ENCODE measurements around the gene KHDRBS2.

Gene KHDRBS2

DNA sequence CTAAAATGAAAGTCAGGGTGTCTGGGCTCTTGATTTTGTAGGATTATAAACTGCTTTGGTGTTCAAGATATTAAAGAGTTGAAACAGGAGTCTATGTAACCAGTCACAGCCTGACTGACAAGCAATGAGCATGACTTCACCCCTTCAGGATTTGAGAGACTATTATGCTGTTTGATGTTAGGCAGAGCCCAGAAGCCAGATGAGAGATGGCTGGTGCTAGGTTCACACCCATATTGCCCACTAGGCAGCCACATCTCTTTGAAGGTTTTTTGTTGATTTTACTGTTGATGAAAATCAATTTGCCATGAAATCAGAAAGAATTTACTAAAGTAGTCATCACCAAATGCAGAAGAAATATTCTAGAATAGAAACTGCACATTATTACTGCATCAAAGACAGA is 243.6 kb downstream of the KHDRBS2 start:
- DNase-seq, result no peak
- intact Hi-C loops (cut with DNase I), result no loop called here

DNA sequence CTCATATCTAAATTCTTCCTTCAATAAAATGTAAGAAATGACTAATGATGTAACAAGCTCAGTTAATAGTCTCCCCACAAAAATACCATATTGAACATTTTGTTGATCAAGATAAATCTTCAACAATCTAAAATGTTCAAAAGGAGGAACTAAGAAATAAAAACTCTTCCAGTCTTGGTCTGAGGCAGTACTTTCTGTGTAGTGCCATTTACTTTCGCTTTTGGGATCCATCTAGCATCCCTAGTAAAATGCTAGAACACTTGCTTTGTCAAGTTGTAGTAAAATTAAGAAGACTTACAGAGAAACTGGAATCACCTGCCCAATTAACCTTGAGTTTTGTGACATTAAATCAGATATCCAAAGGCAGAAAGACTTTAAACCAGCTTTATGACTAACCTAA is 246.4 kb downstream of the KHDRBS2 start:
- intact Hi-C loops (cut with DNase I), result no loop called here
- DNase-seq, result no peak

GRCh38 chr6:62037445-62037844 is 248.6 kb downstream of the KHDRBS2 start:
- DNase-seq, result no peak
- intact Hi-C loops (cut with DNase I), result no loop called here

GRCh38 chr6:62035952-62036351 is 250.1 kb downstream of the KHDRBS2 start:
- no peak for DNase-seq
- intact Hi-C loops (cut with DNase I), result no loop called here

GRCh38 chr6:62013719-62014118 is 272.3 kb downstream of the KHDRBS2 start:
- no peak for DNase-seq

DNA sequence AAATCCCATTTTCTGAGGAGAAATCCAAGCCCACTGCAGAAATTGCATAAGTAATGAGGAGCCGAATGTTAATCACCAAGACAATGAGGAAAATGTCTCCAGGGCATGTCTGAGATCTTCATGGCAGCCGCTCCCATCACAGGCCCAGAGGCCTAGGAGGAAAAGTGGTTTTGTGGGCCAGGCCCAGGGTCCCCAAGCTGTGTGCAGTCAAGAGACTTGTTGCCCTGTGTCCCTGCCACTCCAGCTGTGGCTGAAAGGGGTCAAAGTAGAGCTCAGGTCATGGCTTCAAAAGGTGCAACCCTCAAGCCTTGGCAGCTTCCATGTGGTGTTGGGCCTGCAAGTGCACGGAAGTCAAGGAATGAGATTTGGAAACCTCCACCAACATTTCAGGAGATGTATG is 276.6 kb downstream of the KHDRBS2 start:
- intact Hi-C loops (cut with DNase I), result no loop called here
- peak in 1 of 10 donors; percentile 65 for DNase-seq

More at GRCh38 chr6:62013719-62014118, 272.3 kb downstream of the KHDRBS2 start:
- intact Hi-C loops (cut with DNase I), result no loop called here

DNA sequence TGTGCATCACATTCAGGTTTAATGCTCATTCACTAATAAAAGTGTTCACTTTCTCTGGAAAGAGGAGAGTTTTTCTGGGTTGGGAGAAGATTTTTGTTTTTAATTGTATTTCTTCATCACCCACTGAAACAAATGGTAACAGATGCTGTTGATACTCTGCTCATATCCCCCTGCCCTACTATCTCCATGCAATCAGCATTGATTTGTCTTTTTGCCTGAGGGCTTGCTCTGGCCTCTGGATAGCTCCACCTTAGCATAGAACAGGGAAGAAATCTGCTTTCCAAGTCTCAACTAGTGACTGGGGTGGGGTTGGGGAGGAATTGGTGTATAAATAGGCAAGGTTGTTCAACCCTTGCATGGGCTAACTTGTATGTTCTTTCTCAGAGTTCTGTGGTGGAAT is 296.4 kb downstream of the KHDRBS2 start:
- DNase-seq, result no peak
- intact Hi-C loops (cut with DNase I), result no loop called here

DNA sequence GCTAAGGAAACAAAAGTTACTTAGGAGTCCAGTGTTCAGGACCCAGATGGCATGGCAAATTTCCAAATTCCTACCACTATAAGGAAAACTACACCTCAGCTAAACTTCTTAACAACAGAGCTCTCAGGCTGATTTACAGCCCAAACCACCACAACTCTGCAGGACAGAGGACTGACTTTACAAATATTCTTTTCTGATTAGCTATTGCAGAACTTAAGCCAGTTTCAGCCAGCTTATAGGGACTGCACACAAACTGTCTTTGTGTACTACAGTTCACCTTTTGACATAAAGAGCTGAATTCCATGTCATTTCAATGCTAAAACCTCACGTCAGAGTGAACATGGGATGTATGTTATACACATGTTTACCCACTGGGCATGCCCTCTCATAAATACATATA is 305.4 kb downstream of the KHDRBS2 start:
- DNase-seq, result no peak
- intact Hi-C loops (cut with DNase I), result no loop called here

GRCh38 chr6:61977947-61978346 is 308.1 kb downstream of the KHDRBS2 start:
- intact Hi-C loops (cut with DNase I), result no loop called here
- no peak for DNase-seq

DNA sequence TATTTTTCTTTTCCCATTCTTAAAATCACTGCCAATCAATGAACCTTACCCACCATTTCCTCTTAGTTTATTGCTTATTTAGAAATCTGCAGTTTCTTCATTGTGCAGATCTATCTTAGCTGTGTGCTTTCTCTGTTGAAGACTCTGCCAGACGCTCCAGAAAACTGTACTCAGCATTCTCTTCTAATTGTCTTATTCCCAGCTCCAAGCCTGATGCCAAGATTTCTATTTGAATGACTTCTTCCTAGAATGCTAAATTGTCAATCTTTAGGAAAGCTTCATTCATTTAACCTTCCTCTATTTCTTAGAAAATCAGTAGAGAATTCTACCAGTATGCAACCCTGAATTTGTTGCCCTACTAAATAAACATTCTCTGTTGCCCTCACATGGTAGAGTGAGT is 308.9 kb downstream of the KHDRBS2 start:
- intact Hi-C loops (cut with DNase I), result no loop called here
- no peak for DNase-seq

- DNase-seq, result no peak
- intact Hi-C loops (cut with DNase I), result no loop called here
These were observed 326.8 kb downstream of the KHDRBS2 start for GRCh38 chr6:61959196-61959595.

GRCh38 chr6:61953851-61954250 is 332.2 kb downstream of the KHDRBS2 start:
- intact Hi-C loops (cut with DNase I), result no loop called here
- no peak for DNase-seq

GRCh38 chr6:61951586-61951985 is 334.4 kb downstream of the KHDRBS2 start:
- no peak for DNase-seq
- intact Hi-C loops (cut with DNase I), result no loop called here

GRCh38 chr6:61950811-61951210 is 335.2 kb downstream of the KHDRBS2 start:
- DNase-seq, result no peak
- intact Hi-C loops (cut with DNase I), result no loop called here

DNA sequence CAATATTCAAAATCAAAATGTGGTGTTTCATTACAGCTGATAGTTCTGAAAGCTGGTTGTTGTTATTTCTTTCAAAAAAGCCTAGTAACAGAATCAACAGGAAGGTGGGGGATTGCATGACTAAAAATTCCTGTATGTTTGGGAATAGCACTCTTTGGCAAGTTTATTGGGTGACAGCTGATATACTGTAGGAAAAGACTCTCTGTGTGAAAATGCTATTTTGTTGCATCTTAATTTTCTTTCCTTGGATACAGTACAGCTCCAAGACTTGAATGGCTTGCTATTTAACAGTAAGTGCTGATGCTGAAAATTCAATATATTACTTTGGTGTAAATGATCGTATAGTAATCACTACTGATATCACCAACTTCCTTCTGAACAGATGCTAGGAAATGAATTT is 336.1 kb downstream of the KHDRBS2 start:
- no peak for DNase-seq
- intact Hi-C loops (cut with DNase I), result no loop called here

- DNase-seq, result no peak
- intact Hi-C loops (cut with DNase I), result no loop called here
These were observed 336.9 kb downstream of the KHDRBS2 start for GRCh38 chr6:61949161-61949560.

DNA sequence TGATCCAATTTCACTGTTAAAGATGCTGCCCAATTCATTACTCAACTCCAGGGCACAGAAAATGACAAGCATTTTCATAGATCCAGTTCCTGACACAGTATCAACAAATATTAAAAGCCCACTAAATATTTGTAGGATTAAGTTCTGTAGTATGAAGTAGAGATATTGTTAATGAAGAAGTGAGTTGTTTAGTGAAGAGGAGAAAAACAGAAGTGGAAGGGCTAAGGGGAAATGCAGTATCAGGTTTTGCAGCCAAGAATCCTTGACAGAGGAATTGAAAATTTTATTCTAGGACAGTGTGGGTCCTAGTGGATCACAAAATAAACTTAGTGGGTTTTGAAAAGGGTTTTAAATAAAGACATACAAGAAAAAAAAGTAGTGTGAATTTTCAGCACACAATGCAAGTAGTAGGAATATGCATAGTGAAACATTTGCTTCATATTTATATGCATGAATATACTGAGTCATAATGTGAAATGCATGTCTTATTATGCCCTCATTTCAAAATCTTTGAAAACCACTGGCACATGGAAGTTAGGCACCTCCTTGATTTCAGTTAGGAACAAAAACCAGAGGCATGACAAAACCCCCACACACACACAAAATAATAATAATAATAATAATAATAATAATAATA is 338.6 kb downstream of the KHDRBS2 start:
- DNase-seq, result no peak
- intact Hi-C loops (cut with DNase I), result no loop called here

DNA sequence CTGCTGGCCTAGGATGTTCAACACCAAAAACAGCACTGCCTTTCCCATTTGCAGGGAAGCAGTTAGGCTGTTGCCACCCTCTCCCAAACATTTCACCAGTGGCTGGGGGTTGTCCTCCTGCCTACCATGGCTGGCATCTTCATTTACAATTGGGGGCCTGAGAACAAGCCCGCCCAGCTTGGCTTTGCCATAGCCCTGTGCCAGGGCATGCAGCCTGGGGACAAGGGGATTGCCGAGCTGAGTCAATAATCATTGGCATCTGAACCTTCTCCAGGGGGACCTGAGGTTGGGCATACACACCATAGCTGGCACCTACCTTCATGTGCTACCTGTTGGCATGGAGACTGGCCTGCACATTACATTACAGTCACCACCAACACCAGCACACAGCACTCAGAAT is 345.1 kb downstream of the KHDRBS2 start:
- intact Hi-C loops (cut with DNase I), result no loop called here
- peak in 2 of 10 donors; percentile 57 to 74 for DNase-seq

- intact Hi-C loops (cut with DNase I), result no loop called here
- DNase-seq, result no peak
These were observed 350.7 kb downstream of the KHDRBS2 start for GRCh38 chr6:61935242-61935846.

- DNase-seq, result no peak
- intact Hi-C loops (cut with DNase I), result no loop called here
These were observed 376.5 kb downstream of the KHDRBS2 start for GRCh38 chr6:61909486-61909885.

- DNase-seq, result peak in 1 of 10 donors; percentile 55
- intact Hi-C loops (cut with DNase I), result no loop called here
These were observed 384.3 kb downstream of the KHDRBS2 start for GRCh38 chr6:61901748-61902147.

- DNase-seq, result peak in 2 of 10 donors; percentile 47 to 51
- intact Hi-C loops (cut with DNase I), result no loop called here
These were observed 391.5 kb downstream of the KHDRBS2 start for GRCh38 chr6:61894536-61894935.

DNA sequence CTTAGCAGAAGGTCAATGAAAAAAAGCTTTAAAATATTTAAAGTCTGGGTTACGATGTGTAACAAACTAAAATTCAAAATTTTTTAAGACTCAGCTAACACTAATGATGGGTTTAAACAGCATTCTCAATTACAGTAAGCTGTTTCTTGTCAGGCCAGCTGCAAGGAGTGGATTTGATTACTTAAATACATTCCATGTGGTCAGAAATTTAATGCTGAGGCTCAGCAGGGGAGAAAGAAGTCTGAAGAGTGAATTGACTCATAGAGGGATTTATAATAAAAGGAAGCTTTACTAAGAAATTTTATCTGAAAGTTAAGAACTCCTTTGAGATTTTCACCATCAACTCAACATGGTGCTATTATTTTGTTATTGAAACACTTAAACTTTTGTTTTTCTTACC is 398.6 kb downstream of the KHDRBS2 start:
- DNase-seq, result no peak
- intact Hi-C loops (cut with DNase I), result no loop called here

Measured in posterior cingulate gyrus (tissue), 11 donors.